Measurements from ENCODE around the gene NUDT7.

The NUDT7 gene

GRCh38 chr16:77780378-77780837 is 58.1 kb downstream of the NUDT7 start:
- DNase-seq (ENCODE audit: low read depth), result no peak

DNA sequence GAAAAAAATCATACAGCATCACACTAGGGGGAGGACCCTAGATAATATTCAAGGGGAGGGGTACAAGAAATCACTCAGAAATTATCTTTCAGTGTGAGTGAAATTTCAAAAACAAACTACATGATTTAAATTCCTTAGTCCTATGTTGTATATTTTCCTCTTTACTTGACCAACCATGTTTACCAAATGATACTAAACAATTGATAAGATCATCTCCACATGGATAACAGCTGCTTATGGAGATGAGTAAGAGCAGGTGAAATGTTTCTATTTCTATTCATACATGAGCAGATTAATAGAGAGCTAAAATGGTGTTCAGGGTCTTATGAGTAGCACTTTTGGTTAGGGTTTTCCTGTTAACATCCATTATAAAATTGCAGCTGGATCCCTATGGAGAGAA is 58.8 kb downstream of the NUDT7 start:
- DNase-seq (ENCODE audit: low read depth), result no peak

GRCh38 chr16:77782694-77783093 is 60.4 kb downstream of the NUDT7 start:
- DNase-seq (ENCODE audit: low read depth), result no peak

DNA sequence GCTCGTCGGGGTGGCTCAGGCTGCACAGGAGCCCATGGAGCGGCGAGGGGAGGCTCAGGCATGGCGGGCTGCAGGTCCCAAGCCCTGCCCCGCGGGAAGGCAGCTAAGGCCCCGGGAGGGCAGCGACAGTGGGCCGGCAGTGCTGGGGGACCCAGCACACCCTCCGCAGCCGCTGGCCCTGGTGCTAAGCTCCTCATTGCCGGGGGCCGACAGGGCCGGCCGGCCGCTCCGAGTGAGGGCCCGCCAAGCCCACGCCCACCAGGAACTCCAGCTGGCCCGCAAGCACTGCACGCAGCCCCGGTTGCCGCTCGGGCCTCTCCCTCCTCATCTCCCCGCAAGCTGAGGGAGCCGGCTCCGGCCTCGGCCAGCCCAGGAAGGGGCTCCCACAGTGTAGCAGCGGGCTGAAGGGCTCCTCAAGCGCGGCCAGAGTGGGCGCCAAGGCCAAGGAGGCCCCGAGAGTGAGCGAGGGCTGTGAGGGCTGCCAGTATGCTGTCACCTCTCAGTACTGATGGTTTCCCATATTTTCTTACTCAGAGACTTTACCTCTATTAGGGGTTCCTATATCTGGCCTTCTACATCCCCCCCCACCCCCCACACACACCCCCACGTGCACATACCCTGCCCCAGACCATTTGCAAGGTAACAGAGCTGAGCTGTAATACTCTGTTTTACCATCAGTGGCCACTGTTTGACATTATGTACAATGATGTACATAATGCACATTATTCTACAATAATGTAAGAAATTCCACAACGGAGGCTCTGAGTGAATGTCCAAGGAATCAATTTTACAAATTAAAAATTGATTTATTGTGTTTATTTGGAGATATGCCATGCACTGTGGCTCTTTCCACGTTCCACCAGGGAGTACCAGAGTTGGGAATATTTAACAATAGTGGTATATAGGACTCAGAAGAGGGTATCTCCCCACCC is 62.4 kb downstream of the NUDT7 start:
- DNase-seq (ENCODE audit: low read depth), result no peak

- no peak for DNase-seq (ENCODE audit: low read depth)
These were observed 63.1 kb downstream of the NUDT7 start for GRCh38 chr16:77785373-77785764.

DNA sequence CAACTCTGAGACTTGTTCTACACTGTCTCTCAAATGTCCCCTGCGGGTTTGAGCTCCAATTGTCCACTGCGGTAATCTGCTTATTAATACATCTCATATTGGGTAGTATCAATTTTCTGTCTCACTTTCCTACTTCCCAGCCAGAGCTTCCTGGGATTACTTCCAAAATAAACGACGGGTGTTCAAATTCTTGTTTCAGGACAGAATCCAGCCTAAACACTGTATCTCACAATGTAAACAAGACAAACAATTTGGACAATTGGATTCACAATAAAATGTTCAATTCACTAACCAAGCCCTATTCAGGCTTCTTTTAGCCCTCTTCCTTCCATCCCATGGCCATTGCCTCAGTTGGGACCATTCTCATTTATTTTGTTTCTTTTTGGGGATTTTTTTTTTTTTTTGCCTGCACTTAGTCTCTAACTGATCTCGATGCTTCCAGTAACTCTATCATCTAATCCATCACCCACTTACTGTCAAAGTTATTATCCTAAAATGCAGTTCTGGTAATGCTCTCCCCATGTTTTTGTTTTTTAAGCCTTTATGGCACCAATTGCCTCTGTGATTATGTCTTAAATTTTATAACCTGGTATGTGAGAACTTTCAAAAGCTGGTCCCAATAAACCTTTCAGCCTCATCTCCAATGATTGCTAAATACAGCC is 64.0 kb downstream of the NUDT7 start:
- no peak for DNase-seq (ENCODE audit: low read depth)

DNA sequence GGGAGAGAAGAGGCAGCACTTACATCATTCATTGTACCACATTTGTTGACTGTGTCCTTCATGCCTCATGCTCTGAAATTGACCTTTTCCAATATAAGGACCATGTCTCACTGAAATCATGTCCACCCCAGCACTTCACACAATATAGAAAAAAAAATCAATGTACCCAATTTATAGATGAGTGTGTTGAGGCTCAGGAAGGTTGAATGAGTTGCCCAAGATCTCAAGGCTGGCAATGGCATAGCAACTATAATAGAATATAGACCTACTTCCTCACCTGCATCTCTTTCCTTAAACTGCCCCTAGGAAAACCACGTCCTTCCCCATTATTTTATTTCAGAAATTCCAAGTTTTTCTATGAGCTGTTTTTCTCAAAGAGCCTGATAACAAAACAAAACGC is 65.1 kb downstream of the NUDT7 start:
- no peak for DNase-seq (ENCODE audit: low read depth)

DNA sequence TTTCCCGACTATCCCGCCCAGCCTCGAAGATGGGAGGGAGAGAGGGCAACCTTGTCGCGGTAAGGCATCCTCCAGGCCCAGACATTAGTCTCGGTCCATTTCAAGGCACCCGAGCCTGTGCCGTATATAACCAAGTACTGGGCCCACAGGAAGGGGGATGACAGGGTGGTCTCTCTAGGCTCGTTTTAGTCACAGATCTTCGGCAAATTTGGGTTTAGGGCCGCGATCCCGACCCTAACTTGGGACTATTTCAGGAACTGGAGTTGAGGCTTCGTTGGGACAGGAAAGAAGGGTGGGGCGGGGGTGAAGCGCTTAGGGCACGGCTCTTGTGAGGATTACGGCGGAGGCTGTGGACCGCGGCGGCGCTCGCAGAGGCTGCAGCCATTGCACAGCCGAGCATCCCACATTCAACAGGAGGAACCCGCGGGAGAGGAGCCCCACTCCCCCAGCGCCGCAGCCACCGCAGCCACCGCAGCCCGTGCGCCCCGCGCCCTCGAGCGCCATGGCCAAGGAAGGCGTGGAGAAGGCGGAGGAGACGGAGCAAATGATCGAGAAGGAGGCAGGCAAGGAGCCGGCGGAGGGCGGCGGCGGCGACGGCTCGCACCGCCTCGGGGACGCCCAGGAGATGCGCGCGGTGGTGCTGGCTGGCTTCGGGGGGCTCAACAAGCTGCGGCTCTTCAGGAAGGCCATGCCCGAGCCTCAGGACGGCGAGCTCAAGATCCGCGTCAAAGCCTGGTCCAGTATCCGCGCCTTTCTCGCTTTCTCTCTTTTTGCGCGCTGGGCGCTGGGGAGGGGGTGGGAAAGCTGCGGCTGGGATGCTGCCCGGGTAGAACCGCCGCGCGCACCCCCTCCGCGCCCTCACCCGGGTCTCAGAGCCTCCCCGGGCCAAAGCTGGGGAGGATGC is 66.1 kb downstream of the NUDT7 start, which contains the start of gene VAT1L:
VAT1L (plus strand) TSS at position 384 of the 904 bp plus-strand sequence; CDS start at position 503, 119 bp downstream.
- DNase-seq (ENCODE audit: low read depth), result no peak

DNA sequence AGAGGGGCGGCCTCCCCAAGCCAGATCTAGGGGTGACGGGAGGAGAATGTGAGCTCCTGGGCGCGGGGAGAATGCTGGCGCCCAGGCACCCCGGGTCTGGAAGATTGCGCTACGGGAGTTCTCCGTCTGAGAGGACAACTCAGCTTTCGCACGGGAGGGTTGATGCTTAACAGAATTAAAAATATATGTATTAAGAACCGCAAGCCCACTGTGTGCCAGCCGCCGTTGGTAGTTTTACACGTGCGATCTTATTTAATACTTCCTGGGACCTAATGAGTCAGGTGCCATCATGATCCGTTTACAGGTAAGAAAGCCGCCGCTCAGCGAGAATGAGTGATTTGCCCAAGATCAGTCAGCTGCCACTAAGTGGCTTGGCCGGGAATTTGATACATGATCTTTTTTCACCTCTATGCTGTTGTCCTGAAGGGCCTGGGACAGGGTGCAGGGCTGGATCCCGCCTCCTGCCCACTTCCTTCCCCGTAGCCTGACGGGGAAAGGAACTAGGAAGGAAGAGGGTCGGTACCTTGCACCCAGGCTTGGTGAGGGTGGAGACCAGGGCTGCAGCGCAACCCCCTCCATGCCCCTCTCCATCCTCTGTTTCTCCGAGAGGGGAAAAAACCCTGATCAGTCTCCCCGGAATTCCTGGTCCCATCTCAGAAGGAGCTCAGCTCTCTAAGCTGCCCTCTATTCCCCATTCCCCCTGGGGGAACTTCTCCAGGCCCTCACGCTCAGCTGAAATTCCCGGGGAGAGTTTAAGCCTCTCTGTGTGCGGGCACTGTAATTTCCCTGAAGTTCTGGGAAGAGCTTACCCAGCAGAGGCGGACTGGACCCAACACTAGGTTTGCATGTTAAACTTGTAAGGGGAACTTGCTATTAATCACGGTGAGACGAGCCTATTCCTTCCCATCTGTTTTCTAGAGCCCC is 67.0 kb downstream of the NUDT7 start:
- no peak for DNase-seq (ENCODE audit: low read depth)

DNA sequence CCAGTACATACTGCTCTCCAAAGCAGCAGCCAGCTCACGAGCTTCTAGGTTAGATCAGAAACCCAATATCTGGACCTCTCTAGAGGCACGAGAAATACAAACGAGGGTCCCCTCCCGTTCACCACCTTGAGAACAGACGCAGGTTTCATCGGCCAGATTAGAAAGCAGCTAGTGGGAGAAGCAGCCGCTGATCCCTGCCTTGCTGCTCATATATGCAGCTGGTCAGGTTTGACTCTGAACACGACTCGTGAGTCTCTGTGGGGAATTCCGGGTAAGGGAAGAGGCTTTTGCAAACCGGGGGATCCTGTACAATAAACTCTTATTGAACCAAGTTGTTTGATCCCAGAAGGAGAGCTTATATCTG is 67.7 kb downstream of the NUDT7 start:
- DNase-seq (ENCODE audit: low read depth), result no peak

DNA sequence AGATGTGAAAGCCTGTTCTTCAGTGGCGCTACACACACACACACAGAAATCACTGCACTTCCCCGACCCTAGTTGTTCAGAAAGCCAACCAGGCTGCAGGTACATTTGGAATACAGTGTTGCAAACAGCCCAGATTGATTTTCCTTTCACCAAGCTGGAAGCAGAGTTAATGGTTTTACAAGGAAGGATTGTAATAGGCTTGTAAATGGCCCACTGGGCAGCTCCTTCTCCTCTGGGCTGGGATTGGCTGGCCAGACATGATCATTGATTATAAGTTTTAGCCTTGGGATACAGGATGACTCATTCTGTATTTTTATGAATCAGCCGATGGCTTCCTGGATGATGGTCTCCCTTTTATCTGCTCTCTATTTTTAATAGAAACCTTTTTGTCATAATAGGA is 68.6 kb downstream of the NUDT7 start:
- no peak for DNase-seq (ENCODE audit: low read depth)
